AG09319 (cell line): ENCODE results near the gene SMPD3.

Experiments used
- DNase-seq: peaks from one replicate; pipeline ENCODE4 v3.0.0-alpha.2; 2010; ENCODE audit warnings: low read depth; ENCODE audit errors: extremely low read depth
- TF ChIP-seq, protein P1 (sequence below): IDR thresholded peaks from 2 replicates; pipeline ENCODE4 v1.5.1; 2011; ENCODE audit warnings: low read depth, mild to moderate bottlenecking, inconsistent platforms, low read length, moderate library complexity

SMPD3 gene

GRCh38 chr16:68416057-68417046 lies 32.0 kb downstream of the SMPD3 start:
- TF ChIP-seq, protein P1, sequence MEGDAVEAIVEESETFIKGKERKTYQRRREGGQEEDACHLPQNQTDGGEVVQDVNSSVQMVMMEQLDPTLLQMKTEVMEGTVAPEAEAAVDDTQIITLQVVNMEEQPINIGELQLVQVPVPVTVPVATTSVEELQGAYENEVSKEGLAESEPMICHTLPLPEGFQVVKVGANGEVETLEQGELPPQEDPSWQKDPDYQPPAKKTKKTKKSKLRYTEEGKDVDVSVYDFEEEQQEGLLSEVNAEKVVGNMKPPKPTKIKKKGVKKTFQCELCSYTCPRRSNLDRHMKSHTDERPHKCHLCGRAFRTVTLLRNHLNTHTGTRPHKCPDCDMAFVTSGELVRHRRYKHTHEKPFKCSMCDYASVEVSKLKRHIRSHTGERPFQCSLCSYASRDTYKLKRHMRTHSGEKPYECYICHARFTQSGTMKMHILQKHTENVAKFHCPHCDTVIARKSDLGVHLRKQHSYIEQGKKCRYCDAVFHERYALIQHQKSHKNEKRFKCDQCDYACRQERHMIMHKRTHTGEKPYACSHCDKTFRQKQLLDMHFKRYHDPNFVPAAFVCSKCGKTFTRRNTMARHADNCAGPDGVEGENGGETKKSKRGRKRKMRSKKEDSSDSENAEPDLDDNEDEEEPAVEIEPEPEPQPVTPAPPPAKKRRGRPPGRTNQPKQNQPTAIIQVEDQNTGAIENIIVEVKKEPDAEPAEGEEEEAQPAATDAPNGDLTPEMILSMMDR, result no peak
- DNase-seq, result no peak

DNA sequence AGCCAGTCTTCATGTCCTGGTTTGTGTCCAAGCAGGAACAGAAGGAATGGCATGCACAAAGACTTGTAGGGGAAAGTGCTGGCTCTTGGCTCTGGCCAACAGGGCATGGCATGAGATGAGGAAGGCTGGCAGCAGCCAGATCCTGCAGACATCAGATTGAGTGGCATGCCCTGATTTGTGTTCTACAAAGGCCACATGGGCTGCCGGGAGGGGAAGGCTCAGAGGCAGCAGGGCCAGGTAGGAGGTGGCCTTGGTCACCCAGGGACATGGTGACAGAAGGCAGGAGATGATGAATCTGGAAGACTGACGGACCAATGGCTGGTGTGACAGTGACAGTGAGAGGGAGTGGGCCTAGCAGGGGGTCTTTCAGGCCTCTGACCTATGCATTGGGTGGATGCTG lies 33.7 kb downstream of the SMPD3 start:
- TF ChIP-seq, protein P1, result no peak
- no peak for DNase-seq

DNA sequence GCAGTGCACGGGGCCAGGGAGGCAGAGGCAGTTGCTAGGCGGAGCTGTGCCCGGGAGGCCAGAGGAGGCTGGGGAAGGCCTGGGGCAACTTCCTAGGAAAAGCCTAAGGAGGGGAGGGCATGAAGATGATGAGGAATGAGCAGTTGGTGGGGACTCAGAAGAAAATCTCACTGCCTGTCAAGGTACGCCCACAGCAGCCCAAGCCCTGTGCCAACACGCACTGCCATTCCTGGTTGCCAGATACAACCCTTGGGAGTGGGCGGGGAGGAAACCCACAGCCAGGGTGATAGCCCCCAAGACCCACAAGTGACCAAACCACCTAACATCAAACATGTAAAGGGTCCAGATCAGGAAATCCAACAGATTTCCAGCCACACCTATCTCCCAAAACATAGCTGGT lies 36.2 kb downstream of the SMPD3 start:
- TF ChIP-seq, protein P1, result no peak

DNA sequence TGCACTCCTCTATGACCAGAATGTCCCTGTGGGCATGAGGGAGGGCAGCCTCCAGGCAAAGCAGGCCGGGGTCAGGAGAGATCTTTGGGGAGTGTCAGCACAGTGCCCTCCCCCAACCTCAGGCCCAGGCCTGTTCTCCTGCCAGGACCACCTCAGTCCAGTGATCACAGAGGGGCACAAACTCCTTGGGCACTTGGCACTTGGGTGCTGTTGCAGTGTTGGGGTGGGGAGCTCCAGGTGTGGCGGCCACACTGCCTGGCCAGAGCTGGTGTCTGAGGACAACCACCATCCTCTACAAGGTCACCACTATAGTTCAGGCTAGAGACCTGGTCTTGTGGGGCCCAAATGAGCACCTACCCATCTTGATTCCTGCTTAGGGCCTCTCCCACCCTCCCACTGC lies 37.2 kb downstream of the SMPD3 start:
- TF ChIP-seq, protein P1, result no peak
- DNase-seq, result no peak

More for the DNA sequence above, 36.2 kb downstream of the SMPD3 start:
- DNase-seq, result no peak

DNA sequence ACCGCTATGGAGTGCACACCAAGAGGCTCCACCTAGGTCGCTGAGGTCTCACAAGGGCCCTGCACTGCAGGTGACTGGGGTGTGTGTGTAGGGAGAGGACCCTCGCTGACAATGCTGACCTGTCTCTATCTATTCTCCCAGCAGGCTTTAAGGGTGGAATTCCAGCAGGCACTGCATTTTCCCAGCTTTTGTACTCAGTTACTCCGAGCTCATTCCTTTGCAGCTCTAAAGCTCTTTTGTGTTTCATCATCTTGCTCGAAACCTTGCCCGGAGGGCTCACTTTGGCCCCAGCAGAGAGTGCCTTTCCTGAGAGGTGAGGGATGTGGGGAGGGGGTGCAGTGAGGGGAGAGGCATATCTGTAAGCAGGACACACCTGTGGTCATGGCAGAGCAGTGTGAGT lies 39.3 kb downstream of the SMPD3 start:
- TF ChIP-seq, protein P1, result no peak
- no peak for DNase-seq

DNA sequence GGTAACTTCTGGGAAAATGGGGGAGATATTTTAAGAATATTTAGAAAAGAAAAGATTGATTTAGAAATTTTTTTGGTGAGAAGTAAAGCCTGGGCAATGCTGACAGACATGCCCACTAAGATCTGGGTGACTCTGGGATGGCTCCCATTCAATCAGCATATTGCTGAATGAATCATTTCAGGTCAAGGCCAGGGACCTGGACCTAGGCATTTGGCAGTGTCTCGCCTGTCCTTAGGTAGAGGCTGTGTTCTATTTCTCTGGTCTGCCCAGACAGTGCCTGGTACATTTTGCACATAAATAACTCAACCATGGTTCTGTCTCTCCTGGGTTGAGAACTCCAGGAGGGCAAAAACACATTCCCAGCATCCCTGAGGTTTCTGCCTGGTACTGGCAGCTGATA lies 39.9 kb downstream of the SMPD3 start:
- TF ChIP-seq, protein P1, result no peak
- no peak for DNase-seq

DNA sequence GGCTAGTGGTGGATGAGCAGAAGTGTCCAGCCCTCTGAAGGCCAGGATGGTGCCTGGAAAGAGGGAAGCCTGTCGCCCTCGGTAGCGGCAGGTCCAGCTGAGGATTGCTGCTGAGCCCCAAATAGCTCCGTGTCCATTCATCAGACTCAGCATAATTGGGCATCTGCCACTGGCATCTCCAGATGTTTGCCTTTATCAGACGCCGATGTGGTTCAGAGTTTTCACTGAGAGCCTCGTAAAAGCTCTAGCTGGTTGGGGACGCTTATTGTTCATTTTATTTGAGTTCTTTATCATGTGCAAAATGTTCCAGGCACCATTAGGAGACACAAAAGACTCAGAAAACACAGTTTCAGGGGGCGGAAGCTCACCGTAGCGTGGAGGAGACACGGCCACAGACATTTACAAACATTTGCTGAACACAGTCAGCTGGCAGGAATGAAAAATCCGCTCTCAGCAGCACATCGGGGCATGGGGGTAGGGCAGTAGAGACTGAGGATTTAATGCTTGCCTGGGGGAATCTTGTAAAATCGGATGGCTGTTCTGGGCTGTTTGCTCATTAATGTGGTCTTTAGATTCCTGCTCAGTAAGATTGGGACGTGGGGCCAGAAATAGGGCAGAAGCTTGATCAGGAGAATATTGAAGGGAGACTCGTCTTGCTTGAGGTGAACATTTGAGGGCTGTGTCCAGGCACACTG lies 41.7 kb downstream of the SMPD3 start:
- DNase-seq, result peak; percentile 5
- TF ChIP-seq, protein P1, result no peak
